ENCODE measurements around the gene ITGA2.

- no peak for TF ChIP-seq CTCF (IDR thresholded peaks at IDR 0.05)
- TF ChIP-seq POLR2A (IDR thresholded peaks at IDR 0.05) = no peak
Observed at GRCh38 chr5:52950686-52951085, 38.5 kb upstream of the ITGA2 start.

Measured in thyroid gland (tissue), 4 donors.